K562 (cell line): ENCODE results near the gene TRIM69. TPM values are rescaled to one million over a fixed set of nuclear protein-coding genes. Genes with fewer than 3 reads are reported as not detected.

ENCODE experiments used
- ATF7 ChIP-seq: fragments of 450-650 bp; IDR thresholded peaks from 2 replicates; pipeline ENCODE4 v1.7.1; 2014; ENCODE audit warnings: mild to moderate bottlenecking, moderate library complexity
- CHD7 ChIP-seq: fragments of 200-600 bp; sonication (generic); IDR thresholded peaks from one replicate; pipeline ENCODE4 v1.6.1; 2012; ENCODE audit warnings: mild to moderate bottlenecking, low read depth, low read length, inconsistent platforms
- ELK3 ChIP-seq: fragments of 450-650 bp; formaldehyde crosslinking; IDR thresholded peaks from 2 replicates; pipeline ENCODE4 v1.4.0; 2020; ENCODE audit warnings: mild to moderate bottlenecking
- FOXO4 ChIP-seq: fragments of 450-650 bp; formaldehyde crosslinking; IDR thresholded peaks from 2 replicates; pipeline ENCODE4 v1.4.0; 2020; ENCODE audit warnings: mild to moderate bottlenecking, moderate library complexity
- MYBL2 ChIP-seq, 2 experiments: fragments of 450-650 bp in 1 of 2; sonication (generic) in 1 of 2; formaldehyde crosslinking in 1 of 2; IDR thresholded peaks; 2 replicates each; pipeline versions ENCODE4 v1.6.1 to v1.8.1; 2017 to 2022; ENCODE audit warnings: borderline replicate concordance in 1 of 2, inconsistent platforms in 1 of 2, low read depth in 1 of 2, mild to moderate bottlenecking in 1 of 2, missing genetic modification reagents in 1 of 2, moderate library complexity in 1 of 2
- TAF15 ChIP-seq: fragments of 200-400 bp; formaldehyde crosslinking; IDR thresholded peaks from 2 replicates; pipeline ENCODE4 v1.6.1; 2017; ENCODE audit warnings: mild to moderate bottlenecking, low read depth, low read length, moderate library complexity
- TBL1XR1 ChIP-seq, 2 experiments: IDR thresholded peaks; 2 replicates each; pipeline ENCODE4 v1.6.1; 2012; ENCODE audit warnings: improper control_type of control experiment in 2 of 2, low read length in 2 of 2, mild to moderate bottlenecking in 1 of 2
- TGIF2 ChIP-seq: sonication (generic); formaldehyde crosslinking; IDR thresholded peaks from 2 replicates; pipeline ENCODE4 v1.8.1; 2022; ENCODE audit warnings: mild to moderate bottlenecking, missing genetic modification reagents, moderate library complexity
- ZBTB5 ChIP-seq: fragments of 450-650 bp; IDR thresholded peaks from 2 replicates; pipeline ENCODE4 v1.6.1; 2017; ENCODE audit warnings: antibody characterized with exemption
- ZNF347 ChIP-seq: fragments of 450-650 bp; formaldehyde crosslinking; IDR thresholded peaks from 2 replicates; pipeline ENCODE4 v1.4.0; 2020; ENCODE audit warnings: low read depth, mild to moderate bottlenecking, moderate library complexity
- polyA plus RNA-seq, 8 experiments: library from polyadenylated mRNA; depleted of rRNA in 4 of 8; stranded (reverse) in 5 of 8; unstranded in 3 of 8; fragments of >200 nt; fragmentation: Nextera tagmentation in 2 of 8; fragmentation: Illumina TruSeq in 1 of 8; extraction: Ambion mirVana in 2 of 8; extraction: Trizol in 1 of 8; gene quantifications; 2 replicates each; pipeline versions ENCODE4 v1.2.1 to v1.2.3, GENCODE V29; 2011 to 2014; ENCODE audit warnings: inconsistent platforms in 1 of 8, missing spikeins in 1 of 8
- total RNA-seq, 7 experiments: library from RNA; depleted of rRNA in 6 of 7; stranded (reverse); fragments of >200 nt in 6 of 7; fragmentation: Illumina TruSeq in 2 of 7; extraction: Trizol in 2 of 7; gene quantifications; 2 replicates each; pipeline versions ENCODE4 v1.2.1 to v1.2.3, GENCODE V29; 2011 to 2021; ENCODE audit warnings: low replicate concordance in 1 of 7

The TRIM69 gene
- total and polyA plus RNA-seq, 9 of the 15 experiments (the other 6 are each of a cell fraction or from before 2014, with no cell fraction given), result 1.0 to 4.3 (median 2.3) TPM

- TF ChIP-seq CHD7 (no peak), ELK3 (CRISPR knock-in tag) (no peak), ZNF347 (CRISPR knock-in tag) (no peak), TBL1XR1 (IDR thresholded peaks at IDR 0.05; ENCODE audit: low read length in 2 of 2) (no peak), MYBL2 (IDR thresholded peaks at IDR 0.05; ENCODE audit: low read depth) (no peak), MYBL2 (CRISPR knock-in tag; IDR thresholded peaks at IDR 0.05; ENCODE audit: borderline replicate concordance) (no peak), TGIF2 (CRISPR knock-in tag) (no peak), ATF7 (no peak), TAF15 (no peak), FOXO4 (CRISPR knock-in tag) (no peak), ZBTB5 (peak; percentile 64; the same call in 1 of the 2 replicates)
These were observed 1.4 kb upstream of the TRIM69 start (continued) for GRCh38 chr15:44734839-44735481.
